Esophagus squamous epithelium (tissue), 5 donors: ENCODE measurements around the gene GID8. TPM values are rescaled to one million over a fixed set of nuclear protein-coding genes. Genes with fewer than 3 reads are reported as not detected.
A peak's percentile ranks its signal among the peaks of the same experiment; 100 is the strongest.

Experiments used
- DNase-seq: peaks from one replicate; lab custom pipeline; 2025; lab: John Stamatoyannopoulos, UW
- H3K27ac ChIP-seq, 4 donors: fragments of 200-600 bp; sonication (generic); one replicate each; pipeline ENCODE4 v1.5.1; 2016 to 2019; ENCODE audit warnings: mild to moderate bottlenecking in 1 of 4
- H3K27me3 ChIP-seq, 4 donors: fragments of 200-600 bp; sonication (generic); 1 replicate in 3 of 4; 2 replicates in 1 of 4; pipeline versions ENCODE4 v1.5.1 to v1.6.0; 2017 to 2021; ENCODE audit warnings: antibody characterized with exemption in 1 of 4
- H3K36me3 ChIP-seq, 3 donors: fragments of 200-600 bp; sonication (generic); one replicate each; pipeline ENCODE4 v1.5.1; 2016 to 2019
- H3K4me1 ChIP-seq, 3 donors: fragments of 200-600 bp; sonication (generic); one replicate each; pipeline ENCODE4 v1.5.1; 2017 to 2019
- H3K4me3 ChIP-seq, 4 donors: fragments of 200-600 bp; sonication (generic); 1 replicate in 3 of 4; 2 replicates in 1 of 4; pipeline ENCODE4 v1.5.1; 2016 to 2019; ENCODE audit warnings: mild to moderate bottlenecking in 2 of 4, moderate library complexity in 1 of 4
- H3K9me3 ChIP-seq, 3 donors: fragments of 200-600 bp; sonication (generic); one replicate each; pipeline ENCODE4 v1.5.1; 2016 to 2019
- POLR2A ChIP-seq, 4 donors: fragments of 450-650 bp; IDR thresholded peaks; one replicate each; pipeline ENCODE4 v1.6.1; 2017; ENCODE audit warnings: antibody characterized with exemption in 4 of 4, mild to moderate bottlenecking in 4 of 4, moderate library complexity in 3 of 4
- WGBS, 2 donors: methylation state at CpG; one replicate each; pipeline ENCODE4 v1.1.5; 2018; 5-methylcytosine and 5-hydroxymethylcytosine counted together
- intact Hi-C: fragments of 100-400 bp; cut with DNase I; formaldehyde crosslinking; loops from one replicate; pipeline ENCODE4 v1.15.0; 2022
- total RNA-seq, 4 donors: library from RNA; depleted of rRNA; stranded (reverse); fragments of >200 nt; gene quantifications; one replicate each; pipeline ENCODE4 v1.1.0, GENCODE V29; 2016
- TF ChIP-seq, protein P1 (sequence below), 6 experiments: fragments of 450-650 bp in 4 of 6; fragments of 200-600 bp in 2 of 6; sonication (generic) in 2 of 6; IDR thresholded peaks; one replicate each; pipeline ENCODE4 v1.5.1; 2016 to 2019; ENCODE audit warnings: antibody characterized with exemption in 6 of 6, mild to moderate bottlenecking in 4 of 6, moderate library complexity in 4 of 6
- donor health status: DM: yes; HTN: yes; CAD: no.

The GID8 gene
- total RNA-seq, 4 donors from 2014 or later, result 41.0 to 51.2 (median 44.1) TPM

DNA sequence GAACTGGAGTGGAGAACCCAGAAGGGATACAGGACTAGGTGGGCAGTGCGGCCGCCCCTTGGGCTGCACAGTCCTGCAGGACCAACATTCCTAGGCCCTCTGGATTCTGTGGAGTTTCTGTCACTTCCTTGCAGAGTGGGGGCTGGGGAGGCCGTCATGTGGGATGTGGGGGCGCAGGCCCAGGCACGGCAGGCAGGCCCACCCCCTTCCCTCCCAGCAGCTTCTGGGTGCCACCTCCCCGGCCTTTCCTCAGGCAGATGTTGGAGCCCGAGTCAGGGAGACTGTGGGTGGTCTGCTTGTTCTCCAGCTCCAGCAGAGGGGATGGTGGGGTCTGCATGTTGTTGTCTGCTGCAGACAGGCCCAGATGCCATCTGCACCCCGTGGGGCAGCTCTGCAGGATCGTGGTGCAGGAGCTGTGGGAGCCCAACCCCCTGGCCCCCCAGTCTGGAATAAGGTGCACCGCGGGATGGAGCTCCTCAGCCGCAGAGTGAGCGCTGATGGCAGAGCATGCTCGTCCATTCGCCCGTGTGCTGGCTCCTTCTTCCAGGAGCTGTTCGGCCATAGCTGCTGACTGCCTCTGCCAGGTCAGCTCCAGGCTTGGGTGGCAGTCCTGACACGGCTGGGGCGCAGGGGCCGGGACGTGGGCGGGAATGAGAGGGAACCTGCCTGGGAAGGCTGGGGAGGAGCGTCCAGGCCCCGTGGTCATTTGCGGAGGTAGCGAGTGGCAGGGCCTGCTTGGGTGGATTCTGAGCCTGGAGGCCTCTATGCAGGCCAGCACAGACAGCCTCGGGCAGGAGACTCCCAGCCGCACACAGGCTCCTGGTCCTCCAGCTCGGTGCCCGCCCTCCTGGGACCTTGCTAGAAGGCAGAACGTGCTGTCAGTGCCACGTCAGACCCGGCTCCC lies 32.6 kb downstream of the GID8 start:
- DNase-seq, result no peak
- Histone ChIP-seq H3K27ac (no peak overlapping the region), H3K27me3 (peaks cover 0 to 80% (median 20%) of the 10 kb centered on the region in 4 donors), H3K36me3 (no peaks in the 10 kb centered on the region), H3K4me1 (peaks cover 6 to 16% (median 7%) of the 10 kb centered on the region in 3 donors), H3K9me3 (no peaks in the 10 kb centered on the region), H3K4me3 (no peak overlapping the region)
- intact Hi-C loops, result no loop called here
- 42% methylated on average over 4 of the region's 33 CpGs; no CpG with 5 or more reads in 1 of the 2 donors for WGBS, 2 donors
- no peak for TF ChIP-seq POLR2A (IDR thresholded peaks at IDR 0.05)
- TF ChIP-seq, protein P1, sequence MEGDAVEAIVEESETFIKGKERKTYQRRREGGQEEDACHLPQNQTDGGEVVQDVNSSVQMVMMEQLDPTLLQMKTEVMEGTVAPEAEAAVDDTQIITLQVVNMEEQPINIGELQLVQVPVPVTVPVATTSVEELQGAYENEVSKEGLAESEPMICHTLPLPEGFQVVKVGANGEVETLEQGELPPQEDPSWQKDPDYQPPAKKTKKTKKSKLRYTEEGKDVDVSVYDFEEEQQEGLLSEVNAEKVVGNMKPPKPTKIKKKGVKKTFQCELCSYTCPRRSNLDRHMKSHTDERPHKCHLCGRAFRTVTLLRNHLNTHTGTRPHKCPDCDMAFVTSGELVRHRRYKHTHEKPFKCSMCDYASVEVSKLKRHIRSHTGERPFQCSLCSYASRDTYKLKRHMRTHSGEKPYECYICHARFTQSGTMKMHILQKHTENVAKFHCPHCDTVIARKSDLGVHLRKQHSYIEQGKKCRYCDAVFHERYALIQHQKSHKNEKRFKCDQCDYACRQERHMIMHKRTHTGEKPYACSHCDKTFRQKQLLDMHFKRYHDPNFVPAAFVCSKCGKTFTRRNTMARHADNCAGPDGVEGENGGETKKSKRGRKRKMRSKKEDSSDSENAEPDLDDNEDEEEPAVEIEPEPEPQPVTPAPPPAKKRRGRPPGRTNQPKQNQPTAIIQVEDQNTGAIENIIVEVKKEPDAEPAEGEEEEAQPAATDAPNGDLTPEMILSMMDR (IDR thresholded peaks at IDR 0.05), result no peak

DNA sequence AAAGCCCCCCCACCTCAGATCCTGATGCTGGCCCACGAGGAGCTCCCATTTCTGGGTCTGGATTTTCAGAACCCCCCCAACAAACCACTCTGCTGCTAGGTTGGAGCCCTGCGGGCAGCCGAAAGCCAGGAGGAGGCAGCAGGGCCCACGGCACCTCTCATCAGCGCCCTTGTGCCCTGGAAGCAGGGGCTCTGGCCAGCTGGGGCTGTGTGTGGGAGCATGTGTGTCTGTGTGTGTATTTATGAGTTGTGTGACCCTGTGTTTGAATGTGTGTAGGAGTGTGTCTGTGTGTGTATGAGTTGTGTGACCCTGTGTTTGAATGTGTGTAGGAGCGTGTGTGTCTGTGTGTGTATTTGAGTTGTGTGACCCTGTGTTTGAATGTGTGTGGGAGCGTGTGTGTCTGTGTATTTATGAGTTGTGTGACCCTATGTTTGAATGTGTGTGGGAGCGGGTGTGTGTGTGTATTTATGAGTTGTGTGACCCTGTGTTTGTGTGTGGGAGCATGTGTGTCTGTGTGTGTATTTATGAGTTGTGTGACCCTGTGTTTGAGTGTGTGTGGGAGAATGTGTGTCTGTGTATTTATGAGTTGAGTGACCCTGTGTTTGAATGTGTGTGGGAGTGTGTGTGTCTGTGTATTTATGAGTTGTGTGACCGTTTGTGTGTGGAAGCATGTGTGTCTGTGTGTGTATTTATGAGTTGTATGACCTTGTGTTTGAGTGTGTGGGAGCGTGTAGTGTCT lies 33.4 kb downstream of the GID8 start:
- no peak for DNase-seq
- Histone ChIP-seq H3K36me3 (no peaks in the 10 kb centered on the region), H3K27ac (no peak overlapping the region), H3K4me1 (peaks cover 6 to 16% (median 7%) of the 10 kb centered on the region in 3 donors), H3K27me3 (peaks cover 0 to 88% (median 23%) of the 10 kb centered on the region in 4 donors), H3K4me3 (no peak overlapping the region), H3K9me3 (no peaks in the 10 kb centered on the region)
- TF ChIP-seq POLR2A (IDR thresholded peaks at IDR 0.05), result no peak
- TF ChIP-seq, protein P1 (IDR thresholded peaks at IDR 0.05), result no peak
- intact Hi-C loops, result no loop called here
- WGBS, 2 donors, result 69 to 73% methylated on average over 6 to 7 of the region's 10 CpGs

DNA sequence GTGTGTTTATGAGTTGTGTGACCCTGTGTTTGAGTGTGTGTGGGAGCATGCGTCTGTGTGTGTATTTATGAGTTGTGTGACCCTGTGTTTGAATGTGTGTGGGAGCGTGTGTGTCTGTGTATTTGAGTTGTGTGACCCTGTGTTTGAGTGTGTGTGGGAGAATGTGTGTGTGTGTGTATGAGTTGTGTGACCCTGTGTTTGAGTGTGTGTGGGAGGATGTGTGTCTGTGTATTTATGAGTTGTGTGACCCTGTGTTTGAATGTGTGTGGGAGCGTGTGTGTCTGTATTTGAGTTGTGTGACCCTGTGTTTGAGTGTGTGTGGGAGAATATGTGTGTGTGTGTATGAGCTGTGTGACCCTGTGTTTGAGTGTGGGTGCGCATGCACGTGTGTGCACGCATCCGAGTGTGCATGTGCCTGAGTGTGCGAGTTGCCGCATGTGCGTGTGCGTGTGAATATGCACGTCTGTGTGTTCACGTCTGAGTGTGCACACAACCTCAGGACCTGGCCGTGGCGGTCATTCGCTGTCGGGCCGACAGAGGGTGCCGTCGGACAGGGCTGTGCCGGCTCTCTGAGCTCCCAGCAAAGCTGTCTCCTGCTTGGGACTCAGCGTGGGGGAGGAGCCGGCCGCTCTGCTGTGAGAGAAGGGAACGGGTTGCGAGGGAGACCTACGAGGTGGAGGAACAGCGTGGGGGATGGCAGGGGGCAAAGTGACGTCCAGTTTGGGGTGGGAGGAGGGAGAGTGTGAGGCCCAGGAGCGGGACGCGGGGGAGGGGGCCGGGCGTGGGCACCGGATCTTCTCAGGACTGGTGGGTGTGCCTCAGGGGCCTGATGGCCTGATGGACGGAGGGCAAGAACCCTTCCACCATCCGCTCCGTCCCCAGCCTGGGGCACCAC lies 34.2 kb downstream of the GID8 start:
- TF ChIP-seq, protein P1 (IDR thresholded peaks at IDR 0.05), result peak; percentile 75 to 92 (median 86)
- TF ChIP-seq POLR2A (IDR thresholded peaks at IDR 0.05), result no peak
- no peak overlapping the region for H3K27ac ChIP-seq
- intact Hi-C loops, result no loop called here
- H3K4me1 ChIP-seq, result peaks cover 6 to 16% (median 7%) of the 10 kb centered on the region in 3 donors
- peak; percentile 15 for DNase-seq
- H3K9me3 ChIP-seq, result no peaks in the 10 kb centered on the region
- H3K27me3 ChIP-seq, result peaks cover 0 to 96% (median 23%) of the 10 kb centered on the region in 4 donors
- WGBS, 2 donors, result 8 to 10% methylated on average over 6 to 7 of the region's 38 CpGs
- H3K4me3 ChIP-seq, result peak overlapping the region in 2 of 4 donors; percentile 26 to 58
- H3K36me3 ChIP-seq, result no peaks in the 10 kb centered on the region

DNA sequence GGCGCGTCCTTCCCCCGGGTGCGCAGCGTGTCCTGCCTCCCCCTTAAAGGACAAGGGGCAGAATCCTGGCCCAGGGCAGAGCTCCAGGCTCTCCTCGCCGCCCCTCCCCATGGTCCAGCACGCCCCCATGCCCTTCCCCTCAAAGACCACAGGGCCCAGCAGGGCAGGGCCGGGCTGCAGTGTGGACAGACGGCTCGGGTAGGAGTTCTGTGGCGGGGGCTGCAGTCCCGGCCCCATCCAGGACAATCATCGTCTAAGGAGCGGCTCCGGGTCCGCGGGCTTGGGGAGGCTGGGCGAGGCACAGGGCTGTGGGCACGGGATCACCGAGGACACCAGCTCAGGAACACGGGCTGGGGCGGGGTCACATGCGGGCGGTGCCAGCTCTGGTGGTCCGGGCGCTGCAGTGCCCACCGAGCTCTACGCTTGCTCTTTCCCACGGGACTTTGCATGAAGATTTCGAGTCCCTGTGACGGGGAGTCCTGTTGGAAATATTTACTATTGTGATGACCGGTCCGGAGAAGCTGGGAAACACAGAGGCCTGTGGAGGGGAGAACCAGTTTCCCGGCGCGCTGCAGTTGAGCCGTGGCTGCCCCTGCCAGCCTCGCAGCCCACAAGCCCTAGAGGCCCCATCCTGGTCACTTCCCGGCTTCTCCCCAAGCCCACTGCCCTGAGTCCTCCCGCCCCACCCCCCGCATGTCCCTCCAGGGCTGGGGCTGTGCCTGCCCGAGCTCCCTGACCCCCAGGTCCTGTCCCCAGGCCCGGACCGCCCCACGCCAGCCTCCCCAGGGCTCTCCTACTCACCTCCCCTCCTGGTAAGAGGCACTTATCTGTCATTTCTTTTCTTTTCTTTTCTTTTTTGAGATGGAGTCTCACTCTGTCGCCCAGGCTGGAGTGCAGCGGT lies 35.1 kb downstream of the GID8 start:
- DNase-seq, result no peak
- Histone ChIP-seq H3K4me1 (peaks cover 6 to 16% (median 7%) of the 10 kb centered on the region in 3 donors), H3K9me3 (no peaks in the 10 kb centered on the region), H3K36me3 (no peaks in the 10 kb centered on the region), H3K27me3 (peaks cover 0 to 97% (median 25%) of the 10 kb centered on the region in 4 donors), H3K4me3 (peak overlapping the region in 2 of 4 donors; percentile 26 to 58), H3K27ac (no peak overlapping the region)
- 32 to 36% methylated on average over 5 to 8 of the region's 48 CpGs for WGBS, 2 donors
- no peak for TF ChIP-seq POLR2A (IDR thresholded peaks at IDR 0.05)
- TF ChIP-seq, protein P1 (IDR thresholded peaks at IDR 0.05), result no peak
- intact Hi-C loops, result no loop called here
